Caco-2 (cell line): ENCODE measurements around the gene HEPN1. TPM values are rescaled to one million over a fixed set of nuclear protein-coding genes. Genes with fewer than 3 reads are reported as not detected.

Experiments used
- BruUV-seq: library from RNA; stranded (reverse); fragments of 400-500 nt; replicated peaks from 2 replicates; lab custom pipeline; 2021; lab: Mats Ljungman, UMichigan
- CTCF ChIA-PET: fragments of 300-600 bp; sonication (Branson Sonifier 250); formaldehyde crosslinking; loops from one replicate; lab custom pipeline; 2022; ENCODE audit warnings: antibody characterized with exemption; lab: Charles Lee
- POLR2A ChIA-PET: fragments of 300-600 bp; sonication (Branson Sonifier 250); formaldehyde crosslinking; loops from one replicate; lab custom pipeline; 2022; ENCODE audit warnings: antibody characterized with exemption; lab: Charles Lee
- DNase-seq, 2 experiments: peaks; one replicate each; pipeline versions ENCODE4 v3.0.0 to v3.0.0-alpha.2; 2020 to 2022
- H3K27me3 ChIP-seq: replicated peaks from 2 replicates; pipeline ENCODE4 v1.6.0; 2011; ENCODE audit warnings: low read length; ENCODE audit not compliant: control insufficient read depth, insufficient read depth
- H3K36me3 ChIP-seq: 2 replicates; pipeline ENCODE4 v1.5.1; 2011; ENCODE audit warnings: low read length; ENCODE audit not compliant: control insufficient read depth, insufficient read depth
- H3K4me1 ChIP-seq: fragments of 250-450 bp; sonication (Bioruptor Pico); 2 replicates; pipeline ENCODE4 v1.5.1; 2020; ENCODE audit warnings: mild to moderate bottlenecking
- H3K4me3 ChIP-seq: 2 replicates; pipeline ENCODE4 v1.5.1; 2011; ENCODE audit warnings: low read depth, mild to moderate bottlenecking, control low read depth, low read length
- H3K9me3 ChIP-seq: fragments of 250-450 bp; sonication (Bioruptor Pico); 2 replicates; pipeline ENCODE4 v1.5.1; 2020; ENCODE audit warnings: mild to moderate bottlenecking, moderate library complexity
- H3K27ac Mint-ChIP-seq: one replicate; pipeline ENCODE4 v1.8.0; 2022; ENCODE audit warnings: mixed read lengths; ENCODE audit not compliant: unreplicated experiment
- H3K27me3 Mint-ChIP-seq: one replicate; pipeline ENCODE4 v1.8.0; 2022; ENCODE audit warnings: mixed read lengths; ENCODE audit not compliant: insufficient read depth, unreplicated experiment
- H3K36me3 Mint-ChIP-seq: one replicate; pipeline ENCODE4 v1.8.0; 2022; ENCODE audit warnings: mild to moderate bottlenecking, mixed read lengths; ENCODE audit not compliant: insufficient read depth, unreplicated experiment
- H3K4me1 Mint-ChIP-seq: one replicate; pipeline ENCODE4 v1.8.0; 2022; ENCODE audit warnings: low read depth, mixed read lengths; ENCODE audit not compliant: unreplicated experiment
- H3K4me3 Mint-ChIP-seq: one replicate; pipeline ENCODE4 v1.8.0; 2022; ENCODE audit warnings: mild to moderate bottlenecking, moderate library complexity, mixed read lengths; ENCODE audit not compliant: unreplicated experiment
- H3K9me3 Mint-ChIP-seq: one replicate; pipeline ENCODE4 v1.8.0; 2022; ENCODE audit warnings: mixed read lengths; ENCODE audit not compliant: unreplicated experiment
- CTCF ChIP-seq, 2 experiments: fragments of 200-600 bp in 1 of 2; IDR thresholded peaks; 1 replicate in 1 of 2; 2 replicates in 1 of 2; pipeline versions ENCODE4 v1.5.1 to v1.8.0; 2011 to 2022; ENCODE audit warnings: antibody characterized with exemption in 1 of 2, control low read depth in 1 of 2, inconsistent platforms in 1 of 2, low read depth in 1 of 2, low read length in 1 of 2, mild to moderate bottlenecking in 1 of 2, moderate library complexity in 1 of 2; ENCODE audit not compliant: insufficient read depth in 1 of 2, severe bottlenecking in 1 of 2, unreplicated experiment in 1 of 2
- intact Hi-C: fragments of 100-400 bp; cut with micrococcal nuclease; formaldehyde crosslinking; loops from one replicate; pipeline ENCODE4 v1.10.0; 2022; ENCODE audit not compliant: unreplicated experiment
- total RNA-seq: library from RNA; stranded (reverse); gene quantifications from 2 replicates; pipeline ENCODE4 v1.2.3, GENCODE V29; 2022

The HEPN1 gene
- total RNA-seq, 1 experiment from 2014 or later = not detected

DNA sequence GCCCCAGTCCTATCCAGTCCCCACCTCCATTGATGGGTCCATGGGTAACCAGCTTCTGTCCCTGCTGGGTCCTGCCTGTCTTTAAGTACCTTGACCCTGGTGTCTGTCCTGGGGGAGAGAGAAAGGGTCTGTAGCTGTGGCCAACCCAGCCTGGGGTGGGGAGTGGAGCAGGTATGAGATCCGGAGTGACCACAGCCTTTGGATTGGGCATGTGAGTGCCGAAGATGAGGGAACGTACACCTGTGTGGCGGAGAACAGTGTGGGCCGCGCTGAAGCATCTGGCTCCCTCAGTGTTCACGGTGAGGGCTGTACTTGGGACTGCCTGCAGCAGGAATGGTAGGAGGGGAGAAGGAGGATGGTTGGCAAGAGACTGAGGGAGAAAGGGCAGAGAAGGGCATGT is 48.6 kb upstream of the HEPN1 start:
- DNase-seq = peak in 1 of 2 experiments; percentile 26
- H3K4me3 ChIP-seq = no peak overlapping the region
- H3K9me3 ChIP-seq = no peaks in the 10 kb centered on the region
- H3K36me3 Mint-ChIP-seq = no peaks in the 10 kb centered on the region
- H3K27me3 Mint-ChIP-seq = peaks cover 44% of the 10 kb centered on the region
- H3K27ac Mint-ChIP-seq = no peak overlapping the region
- H3K4me1 Mint-ChIP-seq = no peaks in the 10 kb centered on the region
- intact Hi-C loops = no loop called here
- BruUV-seq = no TSS peak
- ChIA-PET CTCF (no interaction called here), POLR2A (no interaction called here)
- H3K9me3 Mint-ChIP-seq = no peaks in the 10 kb centered on the region
- peaks cover 11% of the 10 kb centered on the region for H3K4me1 ChIP-seq
- H3K36me3 ChIP-seq = no peaks in the 10 kb centered on the region
- H3K27me3 ChIP-seq = peaks cover 15% of the 10 kb centered on the region
- no peak for TF ChIP-seq CTCF (IDR thresholded peaks at IDR 0.05; ENCODE audit: insufficient read depth in 1 of 2, low read depth in 1 of 2, low read length in 1 of 2, severe bottlenecking in 1 of 2, unreplicated experiment in 1 of 2)
- no peak overlapping the region for H3K4me3 Mint-ChIP-seq

- H3K27me3 ChIP-seq = peaks cover 4% of the 10 kb centered on the region
- 0 out of 2 replicates have a peak, but pooled peaks cover 4% of the 10 kb centered on the region for H3K4me1 ChIP-seq
- Mint-ChIP-seq H3K27me3 (peaks cover 37% of the 10 kb centered on the region), H3K4me3 (no peak overlapping the region), H3K27ac (no peak overlapping the region), H3K9me3 (no peaks in the 10 kb centered on the region), H3K4me1 (peaks cover 4% of the 10 kb centered on the region), H3K36me3 (no peaks in the 10 kb centered on the region)
- H3K4me3 ChIP-seq = no peak overlapping the region
- BruUV-seq = no TSS peak
- DNase-seq = peak in 1 of 2 experiments; percentile 31
- ChIA-PET POLR2A (no interaction called here), CTCF (no interaction called here)
- H3K9me3 ChIP-seq = no peaks in the 10 kb centered on the region
- TF ChIP-seq CTCF (IDR thresholded peaks at IDR 0.05; ENCODE audit: insufficient read depth in 1 of 2, low read depth in 1 of 2, low read length in 1 of 2, severe bottlenecking in 1 of 2, unreplicated experiment in 1 of 2) = no peak
- intact Hi-C loops = no loop called here
- H3K36me3 ChIP-seq = no peaks in the 10 kb centered on the region
Measured at GRCh38 chr11:124872280-124872679, 46.8 kb upstream of the HEPN1 start.

DNA sequence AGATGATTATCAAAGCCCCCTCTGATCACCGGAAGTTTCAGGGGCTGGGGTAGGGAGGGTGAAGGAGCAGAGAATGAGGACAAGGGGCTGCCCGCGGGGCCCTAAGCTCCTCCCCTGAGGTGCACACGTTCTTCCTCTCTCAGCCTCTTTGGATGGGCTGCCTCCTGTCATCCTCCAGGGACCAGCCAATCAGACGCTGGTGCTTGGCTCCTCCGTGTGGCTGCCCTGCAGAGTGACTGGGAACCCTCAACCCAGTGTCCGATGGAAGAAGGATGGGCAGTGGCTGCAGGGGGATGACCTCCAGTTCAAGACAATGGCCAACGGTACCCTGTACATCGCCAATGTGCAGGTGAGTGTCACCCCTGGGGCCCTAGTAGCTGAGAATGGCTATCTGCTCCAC is 46.3 kb upstream of the HEPN1 start:
- peak in 1 of 2 experiments; percentile 38 for DNase-seq
- Mint-ChIP-seq H3K4me3 (no peak overlapping the region), H3K27me3 (peaks cover 35% of the 10 kb centered on the region), H3K4me1 (peaks cover 8% of the 10 kb centered on the region), H3K36me3 (no peaks in the 10 kb centered on the region), H3K27ac (no peak overlapping the region), H3K9me3 (no peaks in the 10 kb centered on the region)
- no peak for TF ChIP-seq CTCF (IDR thresholded peaks at IDR 0.05; ENCODE audit: insufficient read depth in 1 of 2, low read depth in 1 of 2, low read length in 1 of 2, severe bottlenecking in 1 of 2, unreplicated experiment in 1 of 2)
- POLR2A ChIA-PET = no interaction called here
- CTCF ChIA-PET = no interaction called here
- peaks cover 4% of the 10 kb centered on the region for H3K27me3 ChIP-seq
- no peak overlapping the region for H3K4me3 ChIP-seq
- no peaks in the 10 kb centered on the region for H3K9me3 ChIP-seq
- no TSS peak for BruUV-seq
- H3K4me1 ChIP-seq = 0 out of 2 replicates have a peak, but pooled peaks cover 4% of the 10 kb centered on the region
- H3K36me3 ChIP-seq = no peaks in the 10 kb centered on the region
- intact Hi-C loops = no loop called here
